Measurements from ENCODE around the gene KASH5. TPM values are rescaled to one million over a fixed set of nuclear protein-coding genes. Genes with fewer than 3 reads are reported as not detected.

KASH5 gene
- total RNA-seq, 1 experiment from 2014 or later: 0.42 TPM

- peak; percentile 6 for ATAC-seq
- Mint-ChIP-seq H3K36me3 (peaks cover 22% of the 10 kb centered on the region), H3K27me3 (ENCODE audit: low read depth) (peaks cover 5% of the 10 kb centered on the region), H3K4me3 (no peak overlapping the region), H3K9me3 (no peaks in the 10 kb centered on the region), H3K4me1 (peaks cover 14% of the 10 kb centered on the region), H3K27ac (peak overlapping the region; percentile 82)
- POLR2A ChIA-PET: interaction anchor here (0.5 to 1.9 kb wide), 8 partner anchors 16 to 90 kb away, joined by 3 to 12 read pairs (median 3); partner anchors contain the start of genes GFY and PIH1D1
- peak; percentile 72 for DNase-seq (ENCODE audit: low spot score)
- CTCF ChIA-PET: interaction anchor here (0.6 to 2.9 kb wide), 25 partner anchors 22 to 405 kb away, joined by 3 to 17 read pairs (median 5); partner anchors contain the start of genes ALDH16A1, GYS1, PIH1D1 and RUVBL2
- TF ChIP-seq, protein P1, sequence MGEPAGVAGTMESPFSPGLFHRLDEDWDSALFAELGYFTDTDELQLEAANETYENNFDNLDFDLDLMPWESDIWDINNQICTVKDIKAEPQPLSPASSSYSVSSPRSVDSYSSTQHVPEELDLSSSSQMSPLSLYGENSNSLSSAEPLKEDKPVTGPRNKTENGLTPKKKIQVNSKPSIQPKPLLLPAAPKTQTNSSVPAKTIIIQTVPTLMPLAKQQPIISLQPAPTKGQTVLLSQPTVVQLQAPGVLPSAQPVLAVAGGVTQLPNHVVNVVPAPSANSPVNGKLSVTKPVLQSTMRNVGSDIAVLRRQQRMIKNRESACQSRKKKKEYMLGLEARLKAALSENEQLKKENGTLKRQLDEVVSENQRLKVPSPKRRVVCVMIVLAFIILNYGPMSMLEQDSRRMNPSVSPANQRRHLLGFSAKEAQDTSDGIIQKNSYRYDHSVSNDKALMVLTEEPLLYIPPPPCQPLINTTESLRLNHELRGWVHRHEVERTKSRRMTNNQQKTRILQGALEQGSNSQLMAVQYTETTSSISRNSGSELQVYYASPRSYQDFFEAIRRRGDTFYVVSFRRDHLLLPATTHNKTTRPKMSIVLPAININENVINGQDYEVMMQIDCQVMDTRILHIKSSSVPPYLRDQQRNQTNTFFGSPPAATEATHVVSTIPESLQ (CRISPR knock-in tag; IDR thresholded peaks at IDR 0.05): no peak
- no peak for TF ChIP-seq ZNF423 (CRISPR knock-in tag; IDR thresholded peaks at IDR 0.05)
- TF ChIP-seq, protein P2, sequence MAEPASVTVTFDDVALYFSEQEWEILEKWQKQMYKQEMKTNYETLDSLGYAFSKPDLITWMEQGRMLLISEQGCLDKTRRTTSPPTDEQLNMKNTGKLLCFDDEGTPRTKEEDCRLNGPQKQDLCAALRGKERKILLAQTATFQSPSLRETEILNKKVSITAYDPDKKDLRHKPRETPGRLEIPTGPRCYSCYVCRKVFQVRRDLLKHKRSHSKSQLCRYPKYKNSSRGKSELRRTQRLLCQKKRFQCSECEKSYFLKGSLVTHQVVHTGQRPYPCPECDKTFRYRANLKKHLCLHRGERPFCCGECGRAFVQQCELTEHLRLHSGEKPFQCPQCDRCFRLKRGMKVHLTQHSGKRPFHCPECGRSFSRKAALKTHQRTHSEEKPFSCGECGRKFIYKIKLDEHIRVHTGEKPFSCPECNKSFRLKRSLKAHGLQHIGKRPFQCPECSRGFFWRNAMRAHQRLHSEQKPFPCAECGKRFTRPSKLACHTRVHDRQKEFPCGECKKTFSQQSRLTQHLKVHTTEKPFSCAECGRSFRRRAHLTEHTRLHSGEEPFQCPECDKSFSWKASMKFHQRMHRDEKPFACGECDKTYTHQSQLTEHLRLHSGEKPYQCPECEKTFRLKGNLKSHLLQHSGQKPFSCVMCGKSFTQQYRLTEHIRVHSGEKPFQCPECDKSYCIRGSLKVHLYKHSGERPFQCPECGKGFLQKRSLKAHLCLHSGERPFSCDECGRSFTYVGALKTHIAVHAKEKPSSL (CRISPR knock-in tag; conservative IDR thresholded peaks at IDR 0.05): no peak
- TF ChIP-seq, protein P3, sequence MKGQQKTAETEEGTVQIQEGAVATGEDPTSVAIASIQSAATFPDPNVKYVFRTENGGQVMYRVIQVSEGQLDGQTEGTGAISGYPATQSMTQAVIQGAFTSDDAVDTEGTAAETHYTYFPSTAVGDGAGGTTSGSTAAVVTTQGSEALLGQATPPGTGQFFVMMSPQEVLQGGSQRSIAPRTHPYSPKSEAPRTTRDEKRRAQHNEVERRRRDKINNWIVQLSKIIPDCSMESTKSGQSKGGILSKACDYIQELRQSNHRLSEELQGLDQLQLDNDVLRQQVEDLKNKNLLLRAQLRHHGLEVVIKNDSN (CRISPR knock-in tag; IDR thresholded peaks at IDR 0.05): 0 out of 2 replicates have a peak, but pooled peaks have one; percentile 28
- TF ChIP-seq EMX1 (CRISPR knock-in tag; IDR thresholded peaks at IDR 0.05): no peak
- TF ChIP-seq, protein P4, sequence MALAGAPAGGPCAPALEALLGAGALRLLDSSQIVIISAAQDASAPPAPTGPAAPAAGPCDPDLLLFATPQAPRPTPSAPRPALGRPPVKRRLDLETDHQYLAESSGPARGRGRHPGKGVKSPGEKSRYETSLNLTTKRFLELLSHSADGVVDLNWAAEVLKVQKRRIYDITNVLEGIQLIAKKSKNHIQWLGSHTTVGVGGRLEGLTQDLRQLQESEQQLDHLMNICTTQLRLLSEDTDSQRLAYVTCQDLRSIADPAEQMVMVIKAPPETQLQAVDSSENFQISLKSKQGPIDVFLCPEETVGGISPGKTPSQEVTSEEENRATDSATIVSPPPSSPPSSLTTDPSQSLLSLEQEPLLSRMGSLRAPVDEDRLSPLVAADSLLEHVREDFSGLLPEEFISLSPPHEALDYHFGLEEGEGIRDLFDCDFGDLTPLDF (CRISPR knock-in tag; IDR thresholded peaks at IDR 0.05): no peak
- no peak for TF ChIP-seq FOXP1 (CRISPR knock-in tag; IDR thresholded peaks at IDR 0.05; ENCODE audit: borderline replicate concordance)
- peak; percentile 67; the same call in 1 of the 2 replicates for TF ChIP-seq SP1 (CRISPR knock-in tag; conservative IDR thresholded peaks at IDR 0.05)
- TF ChIP-seq TCF7 (CRISPR knock-in tag; IDR thresholded peaks at IDR 0.05; ENCODE audit: low read depth): no peak
- no peak for TF ChIP-seq TEAD4 (CRISPR knock-in tag; IDR thresholded peaks at IDR 0.05)
- TF ChIP-seq, protein P5, sequence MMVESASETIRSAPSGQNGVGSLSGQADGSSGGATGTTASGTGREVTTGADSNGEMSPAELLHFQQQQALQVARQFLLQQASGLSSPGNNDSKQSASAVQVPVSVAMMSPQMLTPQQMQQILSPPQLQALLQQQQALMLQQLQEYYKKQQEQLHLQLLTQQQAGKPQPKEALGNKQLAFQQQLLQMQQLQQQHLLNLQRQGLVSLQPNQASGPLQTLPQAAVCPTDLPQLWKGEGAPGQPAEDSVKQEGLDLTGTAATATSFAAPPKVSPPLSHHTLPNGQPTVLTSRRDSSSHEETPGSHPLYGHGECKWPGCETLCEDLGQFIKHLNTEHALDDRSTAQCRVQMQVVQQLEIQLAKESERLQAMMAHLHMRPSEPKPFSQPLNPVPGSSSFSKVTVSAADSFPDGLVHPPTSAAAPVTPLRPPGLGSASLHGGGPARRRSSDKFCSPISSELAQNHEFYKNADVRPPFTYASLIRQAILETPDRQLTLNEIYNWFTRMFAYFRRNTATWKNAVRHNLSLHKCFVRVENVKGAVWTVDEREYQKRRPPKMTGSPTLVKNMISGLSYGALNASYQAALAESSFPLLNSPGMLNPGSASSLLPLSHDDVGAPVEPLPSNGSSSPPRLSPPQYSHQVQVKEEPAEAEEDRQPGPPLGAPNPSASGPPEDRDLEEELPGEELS (CRISPR knock-in tag; IDR thresholded peaks at IDR 0.05): no peak
- TF ChIP-seq ETV6 (CRISPR knock-in tag; IDR thresholded peaks at IDR 0.05): no peak; the same call in 1 of the 2 replicates
- TF ChIP-seq GTF2I (CRISPR knock-in tag; conservative IDR thresholded peaks at IDR 0.05): no peak
- TF ChIP-seq, protein P6, sequence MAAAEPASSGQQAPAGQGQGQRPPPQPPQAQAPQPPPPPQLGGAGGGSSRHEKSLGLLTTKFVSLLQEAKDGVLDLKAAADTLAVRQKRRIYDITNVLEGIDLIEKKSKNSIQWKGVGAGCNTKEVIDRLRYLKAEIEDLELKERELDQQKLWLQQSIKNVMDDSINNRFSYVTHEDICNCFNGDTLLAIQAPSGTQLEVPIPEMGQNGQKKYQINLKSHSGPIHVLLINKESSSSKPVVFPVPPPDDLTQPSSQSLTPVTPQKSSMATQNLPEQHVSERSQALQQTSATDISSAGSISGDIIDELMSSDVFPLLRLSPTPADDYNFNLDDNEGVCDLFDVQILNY (CRISPR knock-in tag; IDR thresholded peaks at IDR 0.05): no peak
- TF ChIP-seq ELF4 (CRISPR knock-in tag; IDR thresholded peaks at IDR 0.05; ENCODE audit: low read depth): no peak
- TF ChIP-seq NFATC4 (CRISPR knock-in tag; IDR thresholded peaks at IDR 0.05): no peak
- TF ChIP-seq GRHL2 (CRISPR knock-in tag; IDR thresholded peaks at IDR 0.05; ENCODE audit: insufficient replicate concordance, severe bottlenecking): no peak
- TF ChIP-seq USF2 (CRISPR knock-in tag; IDR thresholded peaks at IDR 0.05): no peak
- no peak for TF ChIP-seq HMGXB4 (CRISPR knock-in tag; IDR thresholded peaks at IDR 0.05)
- TF ChIP-seq NR2C2 (CRISPR knock-in tag; IDR thresholded peaks at IDR 0.05): no peak
- TF ChIP-seq, protein P7, sequence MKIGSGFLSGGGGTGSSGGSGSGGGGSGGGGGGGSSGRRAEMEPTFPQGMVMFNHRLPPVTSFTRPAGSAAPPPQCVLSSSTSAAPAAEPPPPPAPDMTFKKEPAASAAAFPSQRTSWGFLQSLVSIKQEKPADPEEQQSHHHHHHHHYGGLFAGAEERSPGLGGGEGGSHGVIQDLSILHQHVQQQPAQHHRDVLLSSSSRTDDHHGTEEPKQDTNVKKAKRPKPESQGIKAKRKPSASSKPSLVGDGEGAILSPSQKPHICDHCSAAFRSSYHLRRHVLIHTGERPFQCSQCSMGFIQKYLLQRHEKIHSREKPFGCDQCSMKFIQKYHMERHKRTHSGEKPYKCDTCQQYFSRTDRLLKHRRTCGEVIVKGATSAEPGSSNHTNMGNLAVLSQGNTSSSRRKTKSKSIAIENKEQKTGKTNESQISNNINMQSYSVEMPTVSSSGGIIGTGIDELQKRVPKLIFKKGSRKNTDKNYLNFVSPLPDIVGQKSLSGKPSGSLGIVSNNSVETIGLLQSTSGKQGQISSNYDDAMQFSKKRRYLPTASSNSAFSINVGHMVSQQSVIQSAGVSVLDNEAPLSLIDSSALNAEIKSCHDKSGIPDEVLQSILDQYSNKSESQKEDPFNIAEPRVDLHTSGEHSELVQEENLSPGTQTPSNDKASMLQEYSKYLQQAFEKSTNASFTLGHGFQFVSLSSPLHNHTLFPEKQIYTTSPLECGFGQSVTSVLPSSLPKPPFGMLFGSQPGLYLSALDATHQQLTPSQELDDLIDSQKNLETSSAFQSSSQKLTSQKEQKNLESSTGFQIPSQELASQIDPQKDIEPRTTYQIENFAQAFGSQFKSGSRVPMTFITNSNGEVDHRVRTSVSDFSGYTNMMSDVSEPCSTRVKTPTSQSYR (CRISPR knock-in tag; IDR thresholded peaks at IDR 0.05): peak; percentile 86
Observed at GRCh38 chr19:49361438-49362047, 26.5 kb upstream of the KASH5 start.
